ENCODE results near the gene ZNF830. TPM values are rescaled to one million over a fixed set of nuclear protein-coding genes. Genes with fewer than 3 reads are reported as not detected.
"Not testable (repeated sequence)": the region's sequence is repeated elsewhere in the genome, so short reads cannot be mapped to it uniquely, and the experiment has no call there.

The ZNF830 gene
- polyA plus RNA-seq, 1 donor: 9.3 TPM

- no peak for DNase-seq (ENCODE audit: low read depth)
Measured at GRCh38 chr17:34990921-34991365, 29.6 kb downstream of the ZNF830 start.

DNA sequence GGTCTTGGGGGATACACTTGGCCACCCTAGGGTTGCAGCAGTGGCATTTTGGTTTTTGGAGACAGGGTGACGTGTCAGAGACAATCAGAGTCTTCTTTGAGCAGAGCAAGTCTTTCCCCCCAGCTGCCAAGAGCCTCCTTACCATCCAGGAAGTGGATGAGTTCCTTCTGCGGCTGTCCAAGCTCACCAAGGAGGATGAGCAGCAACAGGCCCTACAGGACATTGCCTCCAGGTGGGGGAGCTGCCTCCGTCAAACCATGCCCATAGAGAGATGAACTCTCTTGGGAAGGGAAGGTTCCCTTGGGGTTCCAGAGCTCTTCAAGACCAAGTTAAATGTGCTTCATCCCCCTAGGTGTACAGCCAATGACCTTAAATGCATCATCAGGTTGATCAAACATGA lies 30.3 kb downstream of the ZNF830 start:
- no peak for DNase-seq (ENCODE audit: low read depth)

GRCh38 chr17:34993031-34993430 lies 31.7 kb downstream of the ZNF830 start:
- no peak for DNase-seq (ENCODE audit: low read depth)

DNA sequence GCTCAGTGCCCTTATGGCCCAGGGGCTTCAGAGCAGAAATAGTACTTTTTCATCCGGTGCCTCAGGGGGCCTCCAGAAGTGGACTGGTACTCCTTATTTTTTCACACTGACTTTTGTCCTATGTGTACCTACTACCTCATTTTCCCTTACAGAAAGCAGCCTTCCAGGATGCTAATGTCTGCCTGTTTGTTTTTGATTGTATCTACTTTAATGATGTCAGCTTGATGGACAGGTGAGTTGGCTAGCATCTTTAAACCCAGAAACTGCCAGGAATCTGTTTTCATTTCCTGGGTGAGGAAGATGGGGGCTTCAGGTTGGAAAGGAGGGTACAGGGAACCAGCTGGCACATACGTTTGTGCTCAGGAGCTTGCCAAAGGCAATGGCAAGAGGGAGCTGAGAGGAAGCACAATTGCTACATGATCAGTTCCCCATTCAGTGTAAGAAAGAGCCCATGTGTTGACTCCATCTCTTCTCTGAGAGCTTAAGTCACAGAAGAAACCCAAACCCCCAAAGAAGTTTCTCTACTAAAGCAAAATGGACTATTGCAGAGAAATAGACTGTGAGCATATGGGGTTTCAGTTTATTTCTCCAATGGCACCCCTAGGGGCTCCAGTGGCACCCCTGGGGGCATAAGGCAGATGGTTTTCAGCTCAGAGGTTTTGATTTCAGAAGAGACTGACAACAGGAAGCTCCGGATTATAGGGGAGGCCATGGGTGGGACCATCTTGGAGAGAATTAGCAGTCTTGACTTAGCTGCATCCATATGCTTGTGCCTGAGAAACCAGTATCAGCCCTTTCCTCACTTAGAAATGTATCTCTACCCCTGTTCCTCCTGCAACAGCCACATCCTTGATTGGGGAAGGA lies 35.3 kb downstream of the ZNF830 start:
- DNase-seq (ENCODE audit: low read depth): no peak

DNA sequence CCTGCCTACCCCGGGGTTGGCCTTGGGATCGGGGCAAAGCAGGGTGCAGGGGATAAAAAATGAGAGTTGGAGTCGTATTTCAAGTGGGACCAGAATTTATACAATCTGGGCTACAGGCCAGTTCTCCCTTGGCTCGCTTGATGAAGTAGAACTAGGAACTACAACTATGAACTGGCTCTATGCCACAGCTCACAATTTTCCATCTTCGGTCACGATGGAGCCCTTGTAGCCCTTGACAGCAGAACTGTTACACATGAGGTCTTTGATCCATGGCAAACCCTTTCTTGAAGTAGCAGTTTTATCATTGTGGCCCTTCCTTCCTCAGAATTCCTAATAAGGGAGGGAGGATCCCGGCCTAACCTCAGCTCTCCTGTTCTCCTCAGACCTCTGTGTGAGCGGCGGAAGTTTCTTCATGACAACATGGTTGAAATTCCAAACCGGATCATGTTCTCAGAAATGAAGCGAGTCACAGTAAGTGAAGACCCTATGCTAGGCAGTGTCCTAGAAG lies 36.1 kb downstream of the ZNF830 start:
- peak; percentile 84 for DNase-seq (ENCODE audit: low read depth)

DNA sequence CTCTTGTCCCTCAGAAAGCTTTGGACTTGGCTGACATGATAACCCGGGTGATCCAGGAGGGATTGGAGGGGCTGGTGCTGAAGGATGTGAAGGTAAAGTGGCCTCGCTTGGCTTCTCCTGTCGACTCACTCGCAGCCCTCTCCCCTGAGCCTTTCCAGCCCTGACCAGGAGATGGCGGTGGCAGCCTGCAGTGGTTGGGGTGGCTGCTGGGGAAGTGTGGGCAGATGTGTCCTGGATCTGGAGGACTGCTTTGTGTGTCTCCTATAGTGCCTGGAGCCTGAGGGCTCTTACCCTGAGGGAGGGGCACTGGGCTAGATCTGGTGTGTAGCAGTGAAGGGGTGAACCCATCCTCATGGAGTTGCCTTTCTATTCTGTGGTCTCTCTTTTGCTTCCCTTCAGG lies 36.9 kb downstream of the ZNF830 start:
- DNase-seq (ENCODE audit: low read depth): no peak

DNA sequence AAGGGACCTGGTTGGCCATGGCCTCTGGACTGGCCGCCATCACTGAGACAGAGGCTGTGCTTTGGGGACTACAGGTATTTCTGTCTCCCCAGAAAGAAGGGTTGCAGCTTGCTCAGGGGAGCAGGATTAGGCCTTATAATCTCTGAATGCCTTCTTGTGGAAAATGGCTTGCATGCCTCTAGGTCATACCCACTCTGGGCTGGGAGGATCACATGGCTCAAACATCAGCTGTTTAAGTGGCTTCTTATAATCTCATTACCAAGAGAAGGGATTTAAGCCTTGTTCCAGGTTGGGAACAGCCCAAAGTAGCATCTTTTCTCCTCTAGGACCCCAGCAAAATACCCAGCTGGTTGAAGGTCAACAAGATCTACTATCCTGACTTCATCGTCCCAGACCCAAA lies 38.1 kb downstream of the ZNF830 start:
- no peak for DNase-seq (ENCODE audit: low read depth)

DNA sequence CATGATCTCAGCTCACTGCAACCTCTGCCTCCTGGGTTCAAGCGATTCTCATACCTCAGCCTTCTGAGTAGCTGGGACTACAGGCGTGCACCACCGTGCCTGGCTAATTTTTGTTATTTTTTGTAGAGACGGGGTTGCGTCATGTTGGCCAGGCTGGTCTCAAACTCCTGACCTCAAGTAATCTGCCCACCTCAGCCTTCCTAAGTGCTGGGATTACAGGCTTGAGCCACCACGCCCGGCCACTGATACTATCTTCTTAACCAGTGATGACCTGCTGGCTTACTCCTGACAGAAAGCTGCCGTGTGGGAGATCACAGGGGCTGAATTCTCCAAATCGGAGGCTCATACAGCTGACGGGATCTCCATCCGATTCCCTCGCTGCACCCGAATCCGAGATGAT lies 39.6 kb downstream of the ZNF830 start:
- DNase-seq (ENCODE audit: low read depth): not testable (repeated sequence)

GRCh38 chr17:35001549-35001948 lies 40.2 kb downstream of the ZNF830 start:
- no peak for DNase-seq (ENCODE audit: low read depth)

DNA sequence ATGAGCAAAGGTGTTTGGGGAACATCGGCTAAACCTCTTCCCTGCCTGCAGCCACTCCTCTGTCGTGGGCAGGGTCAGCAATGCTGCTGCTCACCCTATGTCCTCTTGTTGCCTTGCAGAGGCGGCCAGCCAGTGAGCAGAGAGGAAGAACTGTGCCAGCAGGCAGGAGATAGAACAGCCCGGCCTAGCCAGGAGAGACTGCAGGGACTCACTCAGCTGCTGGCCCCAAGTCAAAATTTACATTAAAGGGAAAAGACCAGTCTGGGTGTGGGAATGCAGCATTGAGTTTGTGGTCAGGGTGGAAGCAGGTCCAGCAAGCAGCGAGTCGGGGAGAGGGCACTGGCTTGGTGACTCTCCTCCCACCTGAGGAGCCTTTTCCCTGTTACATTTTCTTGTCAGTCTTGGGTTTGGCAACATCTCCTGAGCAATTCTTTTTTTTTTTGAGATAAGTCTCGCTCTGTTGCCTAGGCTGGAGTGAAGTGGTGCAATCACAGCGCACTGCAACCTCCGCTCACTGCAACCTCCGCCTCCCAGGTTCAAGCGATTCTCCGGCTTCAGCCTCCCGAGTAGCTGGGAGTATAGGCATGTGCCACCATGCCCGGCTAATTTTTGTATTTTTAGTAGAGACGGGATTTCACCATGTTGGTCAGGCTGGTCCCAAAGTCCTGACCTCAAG lies 41.7 kb downstream of the ZNF830 start:
- no peak for DNase-seq (ENCODE audit: low read depth)

DNA sequence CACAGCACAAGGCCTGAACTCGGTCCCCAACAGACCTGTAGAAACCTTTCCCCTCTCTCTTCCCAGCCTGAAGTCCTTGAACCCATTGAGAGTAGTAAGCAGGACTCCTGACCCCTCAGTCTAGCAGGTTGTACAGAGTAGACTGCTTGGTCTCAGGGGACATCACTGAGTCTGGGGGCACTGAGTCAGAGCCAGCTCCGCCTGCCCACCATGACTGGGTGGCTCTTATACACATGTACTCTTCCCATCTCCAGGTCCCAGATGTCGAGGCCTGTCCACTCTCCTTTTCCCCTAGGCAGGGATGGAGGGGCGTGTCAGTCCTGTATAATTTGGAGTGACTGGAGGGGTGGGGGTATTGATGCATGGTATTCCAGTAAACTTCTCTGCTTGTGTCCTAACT lies 42.4 kb downstream of the ZNF830 start:
- DNase-seq (ENCODE audit: low read depth): no peak

DNA sequence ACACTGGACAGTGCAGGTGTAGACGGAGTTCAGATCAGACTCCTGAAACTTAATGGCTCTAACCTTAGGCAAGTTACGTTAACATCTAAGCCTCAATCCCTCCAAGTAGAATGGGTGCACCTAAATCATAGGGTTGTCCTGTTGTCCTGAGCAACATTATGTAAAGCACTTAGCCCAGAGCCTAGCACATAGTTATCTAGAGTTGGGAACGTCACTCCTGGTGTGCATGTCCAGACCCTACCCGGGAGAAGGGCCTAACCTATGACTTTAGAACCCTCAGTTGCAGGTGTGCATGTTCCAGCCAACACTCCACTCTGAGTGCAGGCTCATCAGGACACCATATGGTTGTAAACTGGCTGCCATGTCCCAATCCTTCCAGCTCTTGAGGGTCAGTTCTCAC lies 45.0 kb downstream of the ZNF830 start:
- no peak for DNase-seq (ENCODE audit: low read depth)

- no peak for DNase-seq (ENCODE audit: low read depth)
Measured at GRCh38 chr17:35006961-35007360, 45.6 kb downstream of the ZNF830 start.

DNA sequence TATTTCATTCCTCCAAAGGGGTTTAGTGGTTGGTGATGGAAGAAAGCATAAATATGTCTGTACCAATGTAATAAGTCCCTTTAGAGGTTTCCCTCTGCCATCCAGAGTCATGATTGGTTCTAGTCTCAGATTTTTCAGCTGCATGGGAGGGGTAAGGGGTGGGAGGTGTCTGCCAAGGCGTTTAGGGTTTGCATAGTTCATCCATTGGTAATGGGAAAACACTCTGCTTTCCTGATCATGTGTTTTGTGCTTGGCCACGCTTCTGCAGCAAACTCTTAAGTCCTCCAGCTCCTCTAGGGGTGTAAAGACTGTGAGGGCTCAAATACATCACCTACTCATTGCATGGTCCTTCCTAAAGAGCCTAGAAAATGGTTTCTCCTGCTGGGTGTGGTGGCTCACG lies 48.8 kb downstream of the ZNF830 start:
- DNase-seq (ENCODE audit: low read depth): no peak

DNA sequence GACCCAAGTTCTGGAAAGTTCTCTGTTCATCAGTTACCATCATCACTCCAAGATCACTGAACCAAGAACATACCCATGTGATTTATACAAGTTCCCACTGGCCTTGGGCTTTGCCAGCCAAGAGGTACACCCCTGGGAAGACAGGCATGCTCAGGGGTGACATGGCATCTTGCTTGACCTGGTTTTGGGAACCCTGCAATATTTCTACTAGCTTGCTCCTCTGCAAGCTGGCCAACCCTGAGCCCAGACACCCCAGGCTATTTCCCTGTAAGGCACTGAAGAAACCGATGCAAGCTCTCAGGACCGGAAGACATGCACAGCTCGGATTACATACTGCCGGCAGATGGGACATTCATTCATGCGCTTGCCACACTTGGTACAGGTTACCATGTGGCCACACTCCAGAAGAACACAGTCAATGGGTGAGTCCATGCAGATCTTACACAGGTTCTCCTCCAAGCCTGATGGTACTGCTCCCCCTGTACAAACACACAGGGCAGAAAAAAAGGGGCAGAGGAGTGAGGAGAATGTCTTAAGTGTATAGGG lies 50.4 kb downstream of the ZNF830 start:
- no peak for DNase-seq (ENCODE audit: low read depth)

Other genes starting within 250 kb of the ZNF830 start
- 2.5 TPM for gene CCT6B, start 80 bp upstream of the ZNF830 start, polyA plus RNA-seq (ENCODE audit: insufficient read length)
- gene LIG3, start 19.0 kb downstream of the ZNF830 start, polyA plus RNA-seq (ENCODE audit: insufficient read length): 20.8 TPM
- 7.9 TPM for gene RFFL, start 102.2 kb downstream of the ZNF830 start, polyA plus RNA-seq (ENCODE audit: insufficient read length)
- 6.4 TPM for gene RAD51D, start 158.3 kb downstream of the ZNF830 start, polyA plus RNA-seq (ENCODE audit: insufficient read length)
- 0.11 TPM for gene FNDC8, start 160.1 kb downstream of the ZNF830 start, polyA plus RNA-seq (ENCODE audit: insufficient read length)
- gene NLE1, start 180.8 kb downstream of the ZNF830 start, polyA plus RNA-seq (ENCODE audit: insufficient read length): 15.3 TPM
- 226 TPM for gene UNC45B, start 186.3 kb downstream of the ZNF830 start, polyA plus RNA-seq (ENCODE audit: insufficient read length)
- 0.59 TPM for gene SLC35G3, start 232.9 kb downstream of the ZNF830 start, polyA plus RNA-seq (ENCODE audit: insufficient read length)